Osteocyte (in vitro differentiated cells): ENCODE results near the gene KCNAB2. TPM values are rescaled to one million over a fixed set of nuclear protein-coding genes. Genes with fewer than 3 reads are reported as not detected.

Experiments
- DNase-seq: peaks from one replicate; pipeline ENCODE4 v3.0.0; 2021; ENCODE audit warnings: mixed read lengths; ENCODE audit not compliant: unreplicated experiment; ENCODE audit errors: extremely low spot score
- H3K27ac Mint-ChIP-seq: one replicate; pipeline ENCODE4 v1.8.0; 2021; ENCODE audit warnings: mild to moderate bottlenecking, mixed read lengths; ENCODE audit not compliant: unreplicated experiment
- H3K27me3 Mint-ChIP-seq: one replicate; pipeline ENCODE4 v1.8.0; 2021; ENCODE audit warnings: mixed read lengths; ENCODE audit not compliant: unreplicated experiment
- H3K36me3 Mint-ChIP-seq: one replicate; pipeline ENCODE4 v1.8.0; 2021; ENCODE audit warnings: mixed read lengths; ENCODE audit not compliant: unreplicated experiment
- H3K4me1 Mint-ChIP-seq: one replicate; pipeline ENCODE4 v1.8.0; 2021; ENCODE audit warnings: mixed read lengths; ENCODE audit not compliant: unreplicated experiment
- H3K4me3 Mint-ChIP-seq: one replicate; pipeline ENCODE4 v1.8.0; 2021; ENCODE audit warnings: mild to moderate bottlenecking, moderate library complexity, mixed read lengths; ENCODE audit not compliant: unreplicated experiment
- H3K9me3 Mint-ChIP-seq: one replicate; pipeline ENCODE4 v1.8.0; 2021; ENCODE audit warnings: mixed read lengths; ENCODE audit not compliant: unreplicated experiment
- CTCF ChIP-seq: fragments of 200-600 bp; sonication (generic); IDR thresholded peaks from 2 replicates; pipeline ENCODE4 v1.5.0; 2021; ENCODE audit warnings: antibody characterized with exemption, mild to moderate bottlenecking, moderate library complexity
- total RNA-seq: library from RNA; stranded (reverse); gene quantifications from 2 replicates; pipeline ENCODE4 v1.2.1, GENCODE V29; 2021

Gene KCNAB2
- total RNA-seq, 1 donor from 2014 or later: 9.3 TPM

- DNase-seq: no peak
- H3K27ac Mint-ChIP-seq: no peak overlapping the region
- H3K4me1 Mint-ChIP-seq: no peaks in the 10 kb centered on the region
- H3K4me3 Mint-ChIP-seq: no peak overlapping the region
- H3K9me3 Mint-ChIP-seq: no peaks in the 10 kb centered on the region
- H3K36me3 Mint-ChIP-seq: no peaks in the 10 kb centered on the region
- TF ChIP-seq CTCF: no peak
- H3K27me3 Mint-ChIP-seq: no peaks in the 10 kb centered on the region
Observed at GRCh38 chr1:6105763-6106162, 60.1 kb downstream of the KCNAB2 start.

- Mint-ChIP-seq H3K9me3 (no peaks in the 10 kb centered on the region), H3K27me3 (no peaks in the 10 kb centered on the region), H3K27ac (no peak overlapping the region), H3K4me1 (no peaks in the 10 kb centered on the region), H3K36me3 (no peaks in the 10 kb centered on the region), H3K4me3 (no peak overlapping the region)
- no peak for DNase-seq
- no peak for TF ChIP-seq CTCF
Observed at GRCh38 chr1:6106321-6106731, 60.6 kb downstream of the KCNAB2 start.

- no peak overlapping the region for H3K27ac Mint-ChIP-seq
- TF ChIP-seq CTCF: no peak
- no peaks in the 10 kb centered on the region for H3K36me3 Mint-ChIP-seq
- no peak for DNase-seq
- no peaks in the 10 kb centered on the region for H3K9me3 Mint-ChIP-seq
- no peaks in the 10 kb centered on the region for H3K27me3 Mint-ChIP-seq
- no peak overlapping the region for H3K4me3 Mint-ChIP-seq
- H3K4me1 Mint-ChIP-seq: no peaks in the 10 kb centered on the region
Observed at GRCh38 chr1:6106977-6107376, 61.3 kb downstream of the KCNAB2 start.

GRCh38 chr1:6107409-6108356, 62.0 kb downstream of the KCNAB2 start:
- Mint-ChIP-seq H3K27ac (no peak overlapping the region), H3K36me3 (no peaks in the 10 kb centered on the region), H3K27me3 (no peaks in the 10 kb centered on the region), H3K9me3 (no peaks in the 10 kb centered on the region), H3K4me1 (no peaks in the 10 kb centered on the region), H3K4me3 (no peak overlapping the region)
- TF ChIP-seq CTCF: no peak
- no peak for DNase-seq

GRCh38 chr1:6108476-6108875, 62.8 kb downstream of the KCNAB2 start:
- Mint-ChIP-seq H3K4me1 (no peaks in the 10 kb centered on the region), H3K36me3 (no peaks in the 10 kb centered on the region), H3K9me3 (no peaks in the 10 kb centered on the region), H3K27me3 (no peaks in the 10 kb centered on the region), H3K4me3 (no peak overlapping the region), H3K27ac (no peak overlapping the region)
- no peak for TF ChIP-seq CTCF
- no peak for DNase-seq
